SU-DHL-6 (cell line): ENCODE measurements around the gene NNMT.

Experiments used
- CTCF ChIP-seq: fragments of 200-600 bp; sonication (generic); IDR thresholded peaks from one replicate; pipeline ENCODE4 v1.5.1; 2017; ENCODE audit warnings: antibody characterized with exemption, mild to moderate bottlenecking, low read length, moderate library complexity; ENCODE audit not compliant: insufficient read depth, poor library complexity, severe bottlenecking
- EZH2phosphoT487 ChIP-seq: fragments of 200-600 bp; sonication (generic), shearing (Covaris generic); conservative IDR thresholded peaks from 2 replicates; pipeline ENCODE4 v1.6.1; 2018; ENCODE audit warnings: mild to moderate bottlenecking, antibody characterized with exemption, low read length, moderate library complexity, mixed read lengths

GRCh38 chr11:114264381-114264780, 31.8 kb upstream of the NNMT start:
- no peak for TF ChIP-seq CTCF
- no peak for TF ChIP-seq EZH2phosphoT487
